NT2/D1 (cell line): ENCODE data around the gene TBC1D30.

Experiments
- DNase-seq: peaks from one replicate; pipeline ENCODE4 v3.0.0-alpha.2; 2011; ENCODE audit warnings: low read depth, low spot score
- H3K27me3 ChIP-seq: 2 replicates; pipeline ENCODE4 v1.6.0; 2011; ENCODE audit warnings: mild to moderate bottlenecking; ENCODE audit not compliant: insufficient read length, insufficient read depth
- H3K36me3 ChIP-seq: 2 replicates; pipeline ENCODE4 v1.6.1; 2011; ENCODE audit warnings: mild to moderate bottlenecking, low read length, mixed read lengths; ENCODE audit not compliant: insufficient read depth, insufficient read length
- H3K4me1 ChIP-seq: 2 replicates; pipeline ENCODE4 v1.5.1; 2011; ENCODE audit not compliant: insufficient read depth, insufficient read length
- H3K4me3 ChIP-seq: 2 replicates; pipeline ENCODE4 v1.5.1; 2011; ENCODE audit warnings: low read depth; ENCODE audit not compliant: insufficient read length
- H3K9ac ChIP-seq: 2 replicates; pipeline ENCODE4 v1.6.0; 2011; ENCODE audit warnings: low read depth; ENCODE audit not compliant: insufficient read length
- H3K9me3 ChIP-seq: 2 replicates; pipeline ENCODE4 v1.5.1; 2011; ENCODE audit warnings: mild to moderate bottlenecking, low read length; ENCODE audit not compliant: insufficient read depth
- SUZ12 ChIP-seq: IDR thresholded peaks from 2 replicates; pipeline ENCODE4 v1.6.1; 2011; ENCODE audit not compliant: insufficient read length, insufficient read depth; ENCODE audit errors: extremely low read depth
- YY1 ChIP-seq: IDR thresholded peaks from 2 replicates; pipeline ENCODE4 v1.6.1; 2011; ENCODE audit not compliant: insufficient read length, insufficient read depth
- ZNF274 ChIP-seq: IDR thresholded peaks from 2 replicates; pipeline ENCODE4 v1.6.1; 2011; ENCODE audit warnings: mild to moderate bottlenecking, low read depth, low read length

The TBC1D30 gene

GRCh38 chr12:64912516-64913255 is 88.2 kb downstream of the TBC1D30 start:
- TF ChIP-seq YY1 = no peak
- no peak for TF ChIP-seq SUZ12
- no peak for TF ChIP-seq ZNF274
- H3K4me3 ChIP-seq = no peak overlapping the region

DNA sequence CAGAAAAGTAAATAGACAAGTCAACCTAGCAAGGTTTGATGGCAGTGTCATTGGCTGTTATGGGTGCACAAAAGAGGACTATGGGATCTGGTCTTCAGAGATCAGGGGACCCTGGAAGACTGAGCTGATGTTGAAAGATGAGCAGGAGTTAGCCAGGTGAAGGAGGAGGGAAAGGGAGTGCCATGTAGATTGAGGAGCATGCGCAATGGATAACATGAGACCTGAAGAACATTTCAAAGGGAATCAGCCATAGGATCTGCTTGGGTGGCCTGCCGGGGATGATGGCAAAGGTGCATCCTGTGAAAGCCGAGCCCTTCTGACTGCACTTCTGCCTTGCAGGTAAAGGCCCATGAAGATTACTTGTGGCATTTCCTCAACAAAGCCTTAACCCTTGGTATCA is 90.8 kb downstream of the TBC1D30 start:
- no peak for DNase-seq
- TF ChIP-seq YY1 = no peak
- TF ChIP-seq SUZ12 = no peak
- no peak for TF ChIP-seq ZNF274
- Histone ChIP-seq H3K4me3 (no peak overlapping the region), H3K36me3 (no peaks in the 10 kb centered on the region), H3K9me3 (no peaks in the 10 kb centered on the region), H3K9ac (no peak overlapping the region), H3K27me3 (no peaks in the 10 kb centered on the region), H3K4me1 (no peaks in the 10 kb centered on the region)

More at GRCh38 chr12:64912516-64913255, 88.2 kb downstream of the TBC1D30 start:
- Histone ChIP-seq H3K36me3 (no peaks in the 10 kb centered on the region), H3K4me1 (no peaks in the 10 kb centered on the region), H3K27me3 (no peaks in the 10 kb centered on the region), H3K9me3 (no peaks in the 10 kb centered on the region), H3K9ac (no peak overlapping the region)
- no peak for DNase-seq

- no peak overlapping the region for H3K9ac ChIP-seq
- no peak overlapping the region for H3K4me3 ChIP-seq
- TF ChIP-seq ZNF274 = no peak
- no peak for TF ChIP-seq YY1
- TF ChIP-seq SUZ12 = no peak
Observed at GRCh38 chr12:64916411-64917261, 92.2 kb downstream of the TBC1D30 start.

GRCh38 chr12:64918344-64918743 is 93.9 kb downstream of the TBC1D30 start:
- Histone ChIP-seq H3K4me1 (no peaks in the 10 kb centered on the region), H3K4me3 (no peak overlapping the region), H3K9me3 (no peaks in the 10 kb centered on the region), H3K27me3 (no peaks in the 10 kb centered on the region), H3K36me3 (no peaks in the 10 kb centered on the region), H3K9ac (no peak overlapping the region)
- DNase-seq = no peak
- TF ChIP-seq SUZ12 = no peak

More at GRCh38 chr12:64916411-64917261, 92.2 kb downstream of the TBC1D30 start:
- no peaks in the 10 kb centered on the region for H3K4me1 ChIP-seq
- DNase-seq = no peak
- H3K36me3 ChIP-seq = no peaks in the 10 kb centered on the region
- no peaks in the 10 kb centered on the region for H3K9me3 ChIP-seq
- no peaks in the 10 kb centered on the region for H3K27me3 ChIP-seq

GRCh38 chr12:64918801-64919200 is 94.4 kb downstream of the TBC1D30 start:
- no peaks in the 10 kb centered on the region for H3K4me1 ChIP-seq
- no peak overlapping the region for H3K4me3 ChIP-seq
- no peak overlapping the region for H3K9ac ChIP-seq
- no peak for TF ChIP-seq SUZ12
- TF ChIP-seq ZNF274 = no peak
- TF ChIP-seq YY1 = no peak
- DNase-seq = no peak
- no peaks in the 10 kb centered on the region for H3K9me3 ChIP-seq
- H3K36me3 ChIP-seq = no peaks in the 10 kb centered on the region
- no peaks in the 10 kb centered on the region for H3K27me3 ChIP-seq

DNA sequence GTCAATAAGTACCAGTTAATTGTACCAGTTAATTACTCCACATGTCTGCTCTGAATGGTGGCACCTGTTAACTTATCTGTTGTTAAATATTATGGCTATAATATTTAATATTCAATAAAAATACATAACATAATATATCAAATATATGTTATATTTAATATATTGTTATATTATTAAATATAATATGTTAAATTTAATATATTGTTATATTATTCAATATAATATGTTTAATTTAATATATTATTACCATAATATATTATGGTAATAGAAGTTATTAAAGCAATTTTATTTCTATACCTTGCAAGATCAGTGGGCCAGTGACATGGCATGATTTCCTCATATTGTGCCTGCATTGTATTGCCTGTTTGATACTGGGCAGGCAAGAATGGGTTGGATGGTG is 98.4 kb downstream of the TBC1D30 start:
- Histone ChIP-seq H3K9me3 (no peaks in the 10 kb centered on the region), H3K27me3 (no peaks in the 10 kb centered on the region), H3K4me3 (no peak overlapping the region), H3K36me3 (no peaks in the 10 kb centered on the region), H3K4me1 (no peaks in the 10 kb centered on the region), H3K9ac (no peak overlapping the region)
- no peak for DNase-seq
- TF ChIP-seq YY1 (no peak), ZNF274 (no peak), SUZ12 (no peak)

GRCh38 chr12:64923536-64923935 is 99.1 kb downstream of the TBC1D30 start:
- no peaks in the 10 kb centered on the region for H3K9me3 ChIP-seq
- H3K4me1 ChIP-seq = no peaks in the 10 kb centered on the region
- no peaks in the 10 kb centered on the region for H3K27me3 ChIP-seq
- TF ChIP-seq SUZ12 (no peak), ZNF274 (no peak), YY1 (no peak)
- no peak for DNase-seq
- H3K4me3 ChIP-seq = no peak overlapping the region
- H3K36me3 ChIP-seq = no peaks in the 10 kb centered on the region
- H3K9ac ChIP-seq = no peak overlapping the region
